ENCODE measurements around the gene COMT.

COMT gene

GRCh38 chr22:19937616-19938473 is 3.7 kb upstream of the COMT start:
- WGBS = 97% methylated on average over 12 of the region's 16 CpGs
- peaks cover 7% of the 10 kb centered on the region for H3K79me1 ChIP-seq (replicated peaks; ENCODE audit: low read length, poor library complexity, severe bottlenecking)

GRCh38 chr22:19940536-19941364 is 822 bp upstream of the COMT start:
- Histone ChIP-seq H3K4me3 (ENCODE audit: insufficient read depth in 1 of 2, low read depth in 1 of 2, low read length in 2 of 2) (peak overlapping the region; percentile 58 to 91), H3K4ac (ENCODE audit: low read depth in 1 of 2, low read length in 2 of 2) (peak overlapping the region; percentile 3 to 64), H3K18ac (ENCODE audit: low read depth in 1 of 2, low read length in 2 of 2) (peak overlapping the region; percentile 77 to 79), H3K23ac (ENCODE audit: low read length in 2 of 2) (no peak overlapping the region), H3K9ac (ENCODE audit: low read length) (peak overlapping the region; percentile 99), H3K79me1 (replicated peaks; ENCODE audit: low read length, poor library complexity, severe bottlenecking) (peaks cover 7% of the 10 kb centered on the region), H2AK5ac (ENCODE audit: low read length, severe bottlenecking) (peak overlapping the region; percentile 64), H4K8ac (ENCODE audit: low read length) (peak overlapping the region; percentile 92), H3K4me1 (ENCODE audit: control insufficient read depth, insufficient read depth, low read depth, low read length) (peaks cover 26% of the 10 kb centered on the region), H3K4me2 (ENCODE audit: low read length, poor library complexity, severe bottlenecking) (peak overlapping the region; percentile 64), H3K14ac (ENCODE audit: low read length in 2 of 2) (no peak overlapping the region), H2BK12ac (ENCODE audit: low read length in 2 of 2) (peak overlapping the region; percentile 32 to 84), H2BK15ac (ENCODE audit: low read depth, poor library complexity, severe bottlenecking) (peak overlapping the region; percentile 98), H3K27ac (ENCODE audit: low read length, poor library complexity, severe bottlenecking) (peak overlapping the region; percentile 74), H2BK120ac (ENCODE audit: low read depth, low read length) (peak overlapping the region; percentile 61), H2AFZ (ENCODE audit: low read depth, low read length) (peak overlapping the region; percentile 36), H4K91ac (ENCODE audit: low read length) (peak overlapping the region; percentile 96), H2BK5ac (ENCODE audit: low read depth, low read length, poor library complexity, severe bottlenecking) (peak overlapping the region; percentile 34), H3K27me3 (ENCODE audit: control insufficient read depth in 1 of 2, insufficient read depth in 1 of 2, low read length in 2 of 2) (no peaks in the 10 kb centered on the region), H3K36me3 (ENCODE audit: control insufficient read depth in 1 of 2, insufficient read depth in 2 of 2, low read depth in 1 of 2, low read length in 2 of 2) (peaks cover 5% of the 10 kb centered on the region in 2 experiments), H3K9me3 (ENCODE audit: control insufficient read depth, low read length) (peaks cover under 1% of the 10 kb centered on the region)
- WGBS = 88% methylated on average over 21 of the region's 21 CpGs
- DNase-seq = no peak

More at GRCh38 chr22:19937616-19938473, 3.7 kb upstream of the COMT start:
- Histone ChIP-seq H3K14ac (ENCODE audit: low read length in 2 of 2) (no peak overlapping the region), H3K4me3 (ENCODE audit: insufficient read depth in 1 of 2, low read depth in 1 of 2, low read length in 2 of 2) (no peak overlapping the region), H2AFZ (ENCODE audit: low read depth, low read length) (no peak overlapping the region), H2BK5ac (ENCODE audit: low read depth, low read length, poor library complexity, severe bottlenecking) (no peak overlapping the region), H2BK12ac (ENCODE audit: low read length in 2 of 2) (no peak overlapping the region), H2BK15ac (ENCODE audit: low read depth, poor library complexity, severe bottlenecking) (no peak overlapping the region), H4K91ac (ENCODE audit: low read length) (no peak overlapping the region), H2AK5ac (ENCODE audit: low read length, severe bottlenecking) (no peak overlapping the region), H2BK120ac (ENCODE audit: low read depth, low read length) (no peak overlapping the region), H3K9ac (ENCODE audit: low read length) (no peak overlapping the region), H4K8ac (ENCODE audit: low read length) (no peak overlapping the region), H3K4me1 (ENCODE audit: control insufficient read depth, insufficient read depth, low read depth, low read length) (peaks cover 16% of the 10 kb centered on the region), H3K23ac (ENCODE audit: low read length in 2 of 2) (no peak overlapping the region), H3K9me3 (ENCODE audit: control insufficient read depth, low read length) (peaks cover 3% of the 10 kb centered on the region), H3K27ac (ENCODE audit: low read length, poor library complexity, severe bottlenecking) (no peak overlapping the region), H3K4me2 (ENCODE audit: low read length, poor library complexity, severe bottlenecking) (no peak overlapping the region), H3K18ac (ENCODE audit: low read depth in 1 of 2, low read length in 2 of 2) (no peak overlapping the region), H3K4ac (ENCODE audit: low read depth in 1 of 2, low read length in 2 of 2) (no peak overlapping the region), H3K36me3 (ENCODE audit: control insufficient read depth in 1 of 2, insufficient read depth in 2 of 2, low read depth in 1 of 2, low read length in 2 of 2) (peaks cover 5 to 8% of the 10 kb centered on the region in 2 experiments), H3K27me3 (ENCODE audit: control insufficient read depth in 1 of 2, insufficient read depth in 1 of 2, low read length in 2 of 2) (no peaks in the 10 kb centered on the region)
- DNase-seq = no peak

GRCh38 chr22:19942157-19943081 is 847 bp downstream of the COMT start:
- peak overlapping the region; percentile 91 for H2BK120ac ChIP-seq (ENCODE audit: low read depth, low read length)
- H2BK15ac ChIP-seq (ENCODE audit: low read depth, poor library complexity, severe bottlenecking) = peak overlapping the region; percentile 90
- peak overlapping the region; percentile 79 to 96 for H3K18ac ChIP-seq (ENCODE audit: low read depth in 1 of 2, low read length in 2 of 2)
- peak overlapping the region; percentile 97 for H3K27ac ChIP-seq (ENCODE audit: low read length, poor library complexity, severe bottlenecking)
- peak overlapping the region; percentile 99 for H3K9ac ChIP-seq (ENCODE audit: low read length)
- no peaks in the 10 kb centered on the region for H3K27me3 ChIP-seq (ENCODE audit: control insufficient read depth in 1 of 2, insufficient read depth in 1 of 2, low read length in 2 of 2)
- H3K23ac ChIP-seq (ENCODE audit: low read length in 2 of 2) = peak overlapping the region in 1 of 2 experiments; percentile 91
- peak overlapping the region; percentile 87 to 92 for H3K14ac ChIP-seq (ENCODE audit: low read length in 2 of 2)
- peak overlapping the region; percentile 77 to 79 for H2BK12ac ChIP-seq (ENCODE audit: low read length in 2 of 2)
- WGBS = 26% methylated on average over 8 of the region's 8 CpGs
- peak overlapping the region; percentile 99 for H2BK5ac ChIP-seq (ENCODE audit: low read depth, low read length, poor library complexity, severe bottlenecking)
- peak overlapping the region; percentile 68 for H3K4me2 ChIP-seq (ENCODE audit: low read length, poor library complexity, severe bottlenecking)
- peak overlapping the region; percentile 91 for H4K8ac ChIP-seq (ENCODE audit: low read length)
- H3K4ac ChIP-seq (ENCODE audit: low read depth in 1 of 2, low read length in 2 of 2) = peak overlapping the region; percentile 36 to 56
- H3K4me3 ChIP-seq (ENCODE audit: insufficient read depth in 1 of 2, low read depth in 1 of 2, low read length in 2 of 2) = peak overlapping the region; percentile 58 to 91
- H2AFZ ChIP-seq (ENCODE audit: low read depth, low read length) = peak overlapping the region; percentile 44
- peak; percentile 68 for DNase-seq
- H2AK5ac ChIP-seq (ENCODE audit: low read length, severe bottlenecking) = peak overlapping the region; percentile 98
- H3K79me1 ChIP-seq (replicated peaks; ENCODE audit: low read length, poor library complexity, severe bottlenecking) = peaks cover 7% of the 10 kb centered on the region
- peaks cover 27% of the 10 kb centered on the region for H3K4me1 ChIP-seq (ENCODE audit: control insufficient read depth, insufficient read depth, low read depth, low read length)
- peaks cover 0 to 3% of the 10 kb centered on the region in 2 experiments for H3K36me3 ChIP-seq (ENCODE audit: control insufficient read depth in 1 of 2, insufficient read depth in 2 of 2, low read depth in 1 of 2, low read length in 2 of 2)
- H3K9me3 ChIP-seq (ENCODE audit: control insufficient read depth, low read length) = no peaks in the 10 kb centered on the region
- H4K91ac ChIP-seq (ENCODE audit: low read length) = peak overlapping the region; percentile 93
